Measurements from ENCODE around the gene ELN.

DNA sequence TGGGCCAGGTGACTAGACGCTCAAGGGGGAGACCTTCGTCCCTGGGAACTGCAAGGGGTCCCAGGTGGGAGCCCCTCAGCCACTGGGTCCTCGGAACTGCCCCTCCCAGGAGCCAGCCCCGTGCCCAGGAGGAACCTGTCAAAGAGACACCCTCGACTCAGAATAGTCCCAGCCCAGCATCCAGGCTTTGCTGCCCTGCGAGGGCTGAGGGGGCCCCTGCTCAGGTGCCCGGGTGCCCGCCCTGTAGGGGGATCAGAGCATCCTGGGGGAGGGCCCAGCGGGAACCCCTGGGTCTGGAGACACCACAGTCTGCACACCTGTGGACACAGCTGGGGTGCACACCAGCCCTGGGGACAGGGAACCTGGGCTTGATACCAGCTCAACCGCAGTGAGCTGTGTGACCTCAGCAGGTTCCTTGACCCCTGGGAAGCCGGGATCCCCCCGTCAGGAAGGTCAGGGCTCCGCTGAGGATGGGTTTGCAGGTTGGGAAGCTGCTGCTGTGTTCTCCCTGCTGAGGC, 407 bp downstream of the ELN start:
- no peak for TF ChIP-seq POLR2A (IDR thresholded peaks at IDR 0.05; ENCODE audit: extremely low read depth, insufficient read length)
- TF ChIP-seq, protein P1, sequence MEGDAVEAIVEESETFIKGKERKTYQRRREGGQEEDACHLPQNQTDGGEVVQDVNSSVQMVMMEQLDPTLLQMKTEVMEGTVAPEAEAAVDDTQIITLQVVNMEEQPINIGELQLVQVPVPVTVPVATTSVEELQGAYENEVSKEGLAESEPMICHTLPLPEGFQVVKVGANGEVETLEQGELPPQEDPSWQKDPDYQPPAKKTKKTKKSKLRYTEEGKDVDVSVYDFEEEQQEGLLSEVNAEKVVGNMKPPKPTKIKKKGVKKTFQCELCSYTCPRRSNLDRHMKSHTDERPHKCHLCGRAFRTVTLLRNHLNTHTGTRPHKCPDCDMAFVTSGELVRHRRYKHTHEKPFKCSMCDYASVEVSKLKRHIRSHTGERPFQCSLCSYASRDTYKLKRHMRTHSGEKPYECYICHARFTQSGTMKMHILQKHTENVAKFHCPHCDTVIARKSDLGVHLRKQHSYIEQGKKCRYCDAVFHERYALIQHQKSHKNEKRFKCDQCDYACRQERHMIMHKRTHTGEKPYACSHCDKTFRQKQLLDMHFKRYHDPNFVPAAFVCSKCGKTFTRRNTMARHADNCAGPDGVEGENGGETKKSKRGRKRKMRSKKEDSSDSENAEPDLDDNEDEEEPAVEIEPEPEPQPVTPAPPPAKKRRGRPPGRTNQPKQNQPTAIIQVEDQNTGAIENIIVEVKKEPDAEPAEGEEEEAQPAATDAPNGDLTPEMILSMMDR (IDR thresholded peaks at IDR 0.05; ENCODE audit: low read depth, low read length) = no peak
- TF ChIP-seq, protein P2, sequence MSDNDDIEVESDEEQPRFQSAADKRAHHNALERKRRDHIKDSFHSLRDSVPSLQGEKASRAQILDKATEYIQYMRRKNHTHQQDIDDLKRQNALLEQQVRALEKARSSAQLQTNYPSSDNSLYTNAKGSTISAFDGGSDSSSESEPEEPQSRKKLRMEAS (IDR thresholded peaks at IDR 0.05; ENCODE audit: low read depth, low read length) = no peak
- TF ChIP-seq MYC (IDR thresholded peaks at IDR 0.05; ENCODE audit: low read depth, low read length) = no peak
